ENCODE results near the gene HIVEP3.

Gene HIVEP3

GRCh38 chr1:41592451-41593125 is 326.1 kb downstream of the HIVEP3 start:
- no peak for DNase-seq

GRCh38 chr1:41591891-41592290 is 326.8 kb downstream of the HIVEP3 start:
- no peak for DNase-seq

GRCh38 chr1:41590331-41590730 is 328.4 kb downstream of the HIVEP3 start:
- DNase-seq, result no peak

- DNase-seq, result no peak
These were observed 329.3 kb downstream of the HIVEP3 start for GRCh38 chr1:41589395-41589794.

GRCh38 chr1:41588334-41588875 is 330.3 kb downstream of the HIVEP3 start:
- DNase-seq, result no peak

GRCh38 chr1:41587791-41588190 is 330.9 kb downstream of the HIVEP3 start:
- DNase-seq, result no peak

- DNase-seq, result no peak
These were observed 332.5 kb downstream of the HIVEP3 start for GRCh38 chr1:41586230-41586629.

- DNase-seq, result no peak
These were observed 334.8 kb downstream of the HIVEP3 start for GRCh38 chr1:41583658-41584547.

- DNase-seq, result no peak
These were observed 335.7 kb downstream of the HIVEP3 start for GRCh38 chr1:41582851-41583657.

GRCh38 chr1:41582351-41582750 is 336.4 kb downstream of the HIVEP3 start:
- DNase-seq, result no peak

- DNase-seq, result no peak
These were observed 336.8 kb downstream of the HIVEP3 start for GRCh38 chr1:41582004-41582325.

GRCh38 chr1:41581216-41582003 is 337.3 kb downstream of the HIVEP3 start:
- no peak for DNase-seq

GRCh38 chr1:41580520-41581172 is 338.1 kb downstream of the HIVEP3 start:
- no peak for DNase-seq

GRCh38 chr1:41580021-41580420 is 338.7 kb downstream of the HIVEP3 start:
- DNase-seq, result no peak

- no peak for DNase-seq
These were observed 339.9 kb downstream of the HIVEP3 start for GRCh38 chr1:41578712-41579335.

- DNase-seq, result no peak
These were observed 342.1 kb downstream of the HIVEP3 start for GRCh38 chr1:41576620-41577019.

- no peak for DNase-seq
These were observed 342.5 kb downstream of the HIVEP3 start for GRCh38 chr1:41576206-41576605.

GRCh38 chr1:41574842-41575241 is 343.9 kb downstream of the HIVEP3 start:
- DNase-seq, result no peak

- peak; percentile 90 for DNase-seq
These were observed 344.7 kb downstream of the HIVEP3 start for GRCh38 chr1:41573785-41574713.

- no peak for DNase-seq
These were observed 345.5 kb downstream of the HIVEP3 start for GRCh38 chr1:41573194-41573593.

All from femur (tissue), 1 donor.